Gastrocnemius medialis (tissue), 4 donors: Measurements from ENCODE around the gene UCKL1.
A peak's percentile ranks its signal among the peaks of the same experiment; 100 is the strongest.

Experiments used
- CTCF ChIP-seq, 5 experiments: fragments of 450-650 bp in 3 of 5; fragments of 200-600 bp in 2 of 5; sonication (generic) in 2 of 5; IDR thresholded peaks in 4 of 5; conservative IDR thresholded peaks in 1 of 5; 1 replicate in 4 of 5; 2 replicates in 1 of 5; pipeline ENCODE4 v1.5.1; 2016 to 2019; ENCODE audit warnings: antibody characterized with exemption in 5 of 5, mild to moderate bottlenecking in 3 of 5, moderate library complexity in 3 of 5
- POLR2A ChIP-seq, 2 donors: fragments of 450-650 bp; IDR thresholded peaks; one replicate each; pipeline ENCODE4 v1.6.1; 2017; ENCODE audit warnings: antibody characterized with exemption in 2 of 2, mild to moderate bottlenecking in 2 of 2, moderate library complexity in 2 of 2

- TF ChIP-seq CTCF (IDR thresholded peaks at IDR 0.05 in 4 of 5, conservative IDR thresholded peaks at IDR 0.05 in 1 of 5) (peak in 1 of 5 experiments; percentile 7), POLR2A (IDR thresholded peaks at IDR 0.05) (peak; percentile 90 to 93)
Observed at GRCh38 chr20:63955827-63956663, at the start of gene UCKL1.
